ENCODE results near the gene NDUFB10. TPM values are rescaled to one million over a fixed set of nuclear protein-coding genes. Genes with fewer than 3 reads are reported as not detected.
A peak's percentile ranks its signal among the peaks of the same experiment; 100 is the strongest.

The NDUFB10 gene
- total and polyA plus RNA-seq, 8 donors = 28.6 to 285 (median 92.9) TPM

- H3K27me3 ChIP-seq = peaks cover 7 to 56% (median 36%) of the 10 kb centered on the region in 3 donors
- peaks cover 14 to 23% (median 21%) of the 10 kb centered on the region in 4 donors for H3K36me3 ChIP-seq
- no peak for DNase-seq
- H3K4me3 ChIP-seq = peak overlapping the region in 1 of 4 donors; percentile 83
- no peaks in the 10 kb centered on the region for H3K9me3 ChIP-seq
- WGBS, 5 donors = 87 to 94% (median 89%) methylated on average over 4 to 14 of the region's 14 CpGs
- intact Hi-C loops (cut with DNase I; ENCODE audit: low total_unique reads) = no loop called here
- TF ChIP-seq EP300 (IDR thresholded peaks at IDR 0.05) (no peak), POLR2A (IDR thresholded peaks at IDR 0.05) (no peak), CTCF (IDR thresholded peaks at IDR 0.05) (no peak), POLR2AphosphoS5 (IDR thresholded peaks at IDR 0.05) (no peak)
- H3K4me1 ChIP-seq = peaks cover 30 to 67% (median 63%) of the 10 kb centered on the region in 4 donors
- no peak overlapping the region for H3K27ac ChIP-seq
Observed at GRCh38 chr16:1985466-1986150, 26.3 kb downstream of the NDUFB10 start.

GRCh38 chr16:1987198-1987597, 27.9 kb downstream of the NDUFB10 start:
- H3K4me1 ChIP-seq = peaks cover 41 to 67% (median 66%) of the 10 kb centered on the region in 4 donors
- peaks cover 7 to 56% (median 35%) of the 10 kb centered on the region in 3 donors for H3K27me3 ChIP-seq
- H3K27ac ChIP-seq = no peak overlapping the region
- 91 to 96% (median 94%) methylated on average over 10 of the region's 10 CpGs for WGBS, 5 donors
- intact Hi-C loops (cut with DNase I; ENCODE audit: low total_unique reads) = no loop called here
- peaks cover 14 to 23% (median 21%) of the 10 kb centered on the region in 4 donors for H3K36me3 ChIP-seq
- no peaks in the 10 kb centered on the region for H3K9me3 ChIP-seq
- H3K4me3 ChIP-seq = no peak overlapping the region
- no peak for TF ChIP-seq POLR2A (IDR thresholded peaks at IDR 0.05)
- TF ChIP-seq CTCF (IDR thresholded peaks at IDR 0.05) = no peak
- TF ChIP-seq EP300 (IDR thresholded peaks at IDR 0.05) = no peak
- TF ChIP-seq POLR2AphosphoS5 (IDR thresholded peaks at IDR 0.05) = no peak
- no peak for DNase-seq

GRCh38 chr16:1989209-1990100, 30.1 kb downstream of the NDUFB10 start, which contains the start of gene SYNGR3:
Gene SYNGR3 (plus strand): TSS chr16:1989970. CDS start chr16:1990103, 133 bp downstream.
- H3K27me3 ChIP-seq = peaks cover 7 to 53% (median 35%) of the 10 kb centered on the region in 3 donors
- no peak for DNase-seq
- H3K4me1 ChIP-seq = peaks cover 37 to 60% (median 58%) of the 10 kb centered on the region in 4 donors
- 2 to 13% (median 4%) methylated on average over 20 to 67 of the region's 67 CpGs for WGBS, 5 donors
- peaks cover 14 to 23% (median 21%) of the 10 kb centered on the region in 4 donors for H3K36me3 ChIP-seq
- H3K27ac ChIP-seq = peak within 1 kb of the TSS in 3 of 5 donors; percentile 23 to 71 (median 44)
- peak within 1 kb of the TSS; percentile 19 to 38 (median 32) for H3K4me3 ChIP-seq
- no peak for TF ChIP-seq POLR2A (IDR thresholded peaks at IDR 0.05)
- no peak for TF ChIP-seq EP300 (IDR thresholded peaks at IDR 0.05)
- no peak for TF ChIP-seq CTCF (IDR thresholded peaks at IDR 0.05)
- no peak for TF ChIP-seq POLR2AphosphoS5 (IDR thresholded peaks at IDR 0.05)
- intact Hi-C loops (cut with DNase I; ENCODE audit: low total_unique reads) = no loop called here
- no peaks in the 10 kb centered on the region for H3K9me3 ChIP-seq

- no peak for TF ChIP-seq CTCF (IDR thresholded peaks at IDR 0.05)
- no peak for TF ChIP-seq EP300 (IDR thresholded peaks at IDR 0.05)
- no peak for TF ChIP-seq POLR2A (IDR thresholded peaks at IDR 0.05)
- TF ChIP-seq POLR2AphosphoS5 (IDR thresholded peaks at IDR 0.05) = no peak
- peaks cover 7 to 53% (median 35%) of the 10 kb centered on the region in 3 donors for H3K27me3 ChIP-seq
- intact Hi-C loops (cut with DNase I; ENCODE audit: low total_unique reads) = no loop called here
- peak overlapping the region in 1 of 5 donors; percentile 44 for H3K27ac ChIP-seq
- 0 to 5% (median 0%) methylated on average over 2 to 22 of the region's 25 CpGs for WGBS, 5 donors
- H3K4me1 ChIP-seq = peaks cover 31 to 54% (median 52%) of the 10 kb centered on the region in 4 donors
- H3K9me3 ChIP-seq = no peaks in the 10 kb centered on the region
- peaks cover 14 to 23% (median 21%) of the 10 kb centered on the region in 4 donors for H3K36me3 ChIP-seq
- no peak for DNase-seq
- peak overlapping the region; percentile 19 to 38 (median 32) for H3K4me3 ChIP-seq
Observed at GRCh38 chr16:1990101-1990350, 30.7 kb downstream of the NDUFB10 start.
